GM12878 (cell line): ENCODE data around the gene KIAA0930. TPM values are rescaled to one million over a fixed set of nuclear protein-coding genes. Genes with fewer than 3 reads are reported as not detected.

Source experiments
- ATAC-seq: fragments of 200-7000 bp; cut with Tn5 transposase; 3 replicates; pipeline ENCODE4 v1.9.1; 2020; ENCODE audit warnings: mild to moderate bottlenecking, moderate library complexity
- BruUV-seq: library from RNA; stranded (reverse); fragments of 400-500 nt; replicated peaks from 2 replicates; lab custom pipeline; 2021; lab: Mats Ljungman, UMichigan
- CTCF ChIA-PET: fragments of 300-600 bp; sonication (Branson Sonifier 250); formaldehyde crosslinking; extraction: SDS; loops from one replicate; lab custom pipeline; 2021; ENCODE audit warnings: inconsistent platforms; lab: Yijun Ruan, JAX
- POLR2A ChIA-PET: fragments of 350-600 bp; formaldehyde crosslinking; extraction: SDS; loops from one replicate; lab custom pipeline; 2021; ENCODE audit warnings: inconsistent platforms; lab: Charles Lee
- RAD21 ChIA-PET: fragments of 300-600 bp; sonication (Branson Sonifier 250); formaldehyde crosslinking; loops from one replicate; lab custom pipeline; 2023; ENCODE audit warnings: antibody characterized with exemption; ENCODE audit not compliant: unreplicated experiment; lab: Charles Lee
- SMC1A ChIA-PET: fragments of 300-600 bp; sonication (Branson Sonifier 250); formaldehyde crosslinking; loops from one replicate; lab custom pipeline; 2023; ENCODE audit not compliant: unreplicated experiment, uncharacterized antibody; lab: Charles Lee
- DNase-seq: peaks from one replicate; pipeline ENCODE4 v3.0.0-alpha.2; 2011; ENCODE audit warnings: low read depth, low spot score
- FAIRE-seq: peaks from 3 replicates; lab custom pipeline; 2011; peaks lifted over from hg19 to GRCh38; lab: Jason Lieb, UNC
- H2AFZ ChIP-seq: 2 replicates; pipeline ENCODE4 v1.6.0; 2011; ENCODE audit warnings: low read depth, low read length, control low read depth; ENCODE audit not compliant: control insufficient read depth
- H3K27ac ChIP-seq: 2 replicates; pipeline ENCODE4 v1.5.1; 2011; ENCODE audit warnings: control low read depth; ENCODE audit not compliant: control insufficient read depth, insufficient read depth
- H3K27me3 ChIP-seq, 2 experiments: replicated peaks in 1 of 2; 2 replicates each; pipeline versions ENCODE4 v1.6.0 to v1.6.1; 2011; ENCODE audit warnings: low read length in 1 of 2; ENCODE audit not compliant: control insufficient read depth in 2 of 2, insufficient read depth in 2 of 2
- H3K36me3 ChIP-seq, 2 experiments: 2 replicates each; pipeline ENCODE4 v1.5.1; 2011; ENCODE audit warnings: low read length in 1 of 2; ENCODE audit not compliant: control insufficient read depth in 2 of 2, insufficient read depth in 2 of 2
- H3K4me1 ChIP-seq: 2 replicates; pipeline ENCODE4 v1.6.1; 2011; ENCODE audit warnings: mild to moderate bottlenecking, low read length, moderate library complexity, mixed read lengths; ENCODE audit not compliant: control insufficient read depth, insufficient read depth
- H3K4me2 ChIP-seq: 2 replicates; pipeline ENCODE4 v1.6.0; 2011; ENCODE audit warnings: control low read depth; ENCODE audit not compliant: control insufficient read depth, insufficient read depth
- H3K4me3 ChIP-seq: fragments of 200-600 bp; sonication (generic); 2 replicates; pipeline ENCODE4 v1.5.1; 2016
- H3K79me2 ChIP-seq: 2 replicates; pipeline ENCODE4 v1.6.0; 2011; ENCODE audit warnings: low read length; ENCODE audit not compliant: control insufficient read depth, insufficient read depth
- H3K9ac ChIP-seq: 2 replicates; pipeline ENCODE4 v1.8.0; 2011; ENCODE audit warnings: low read length, control low read depth, mixed read lengths; ENCODE audit not compliant: control insufficient read depth, insufficient read depth
- H3K9me3 ChIP-seq: replicated peaks from 3 replicates; pipeline ENCODE4 v1.5.1; 2011; ENCODE audit warnings: mild to moderate bottlenecking, low read length; ENCODE audit not compliant: control insufficient read depth, insufficient read depth
- H4K20me1 ChIP-seq: 2 replicates; pipeline ENCODE4 v1.6.0; 2011; ENCODE audit not compliant: control insufficient read depth, insufficient read depth
- BCL11A ChIP-seq: IDR thresholded peaks from 2 replicates; pipeline ENCODE4 v1.6.1; 2011; ENCODE audit warnings: low read depth, low read length
- DPF2 ChIP-seq: fragments of 450-650 bp; IDR thresholded peaks from 2 replicates; pipeline ENCODE4 v1.6.1; 2017; ENCODE audit warnings: mild to moderate bottlenecking
- FOXK2 ChIP-seq: fragments of 450-650 bp; IDR thresholded peaks from 2 replicates; pipeline ENCODE4 v1.6.1; 2017; ENCODE audit warnings: mild to moderate bottlenecking, moderate library complexity
- IKZF1 ChIP-seq: fragments of 450-650 bp; conservative IDR thresholded peaks from 2 replicates; pipeline ENCODE4 v1.6.1; 2017; ENCODE audit warnings: antibody characterized with exemption, mild to moderate bottlenecking
- JUND ChIP-seq: IDR thresholded peaks from 2 replicates; pipeline ENCODE4 v1.6.1; 2012; ENCODE audit warnings: low read depth, mild to moderate bottlenecking, low read length, improper control_type of control experiment, moderate library complexity
- NFXL1 ChIP-seq: fragments of 450-650 bp; IDR thresholded peaks from 2 replicates; pipeline ENCODE4 v1.6.1; 2017; ENCODE audit warnings: antibody characterized with exemption, mild to moderate bottlenecking, borderline replicate concordance
- POLR2A ChIP-seq: IDR thresholded peaks from 2 replicates; pipeline ENCODE4 v1.6.1; 2011; ENCODE audit warnings: low read depth, mild to moderate bottlenecking, low read length
- STAT3 ChIP-seq: IDR thresholded peaks from 2 replicates; pipeline ENCODE4 v1.6.1; 2011; ENCODE audit warnings: low read depth, low read length, improper control_type of control experiment
- TBL1XR1 ChIP-seq: IDR thresholded peaks from 2 replicates; pipeline ENCODE4 v1.6.1; 2012; ENCODE audit warnings: low read depth, low read length, improper control_type of control experiment
- WGBS: methylation state at CpG from one replicate; pipeline ENCODE4 v1.1.6; 2016; ENCODE audit warnings: low lambda C conversion rate; ENCODE audit not compliant: insufficient replicate concordance, insufficient coverage; ENCODE audit errors: missing lambda C conversion rate; 5-methylcytosine and 5-hydroxymethylcytosine counted together
- in situ Hi-C: fragments of 300-500 bp; cut with MboI; formaldehyde crosslinking; loops from 9 replicates; pipeline ENCODE4 v1.14.3; 2018; ENCODE audit warnings: mixed read lengths
- intact Hi-C: fragments of 100-400 bp; cut with micrococcal nuclease; formaldehyde crosslinking; loops from one replicate; pipeline ENCODE4 v1.14.2; 2022; ENCODE audit not compliant: unreplicated experiment
- polyA plus RNA-seq, 11 experiments: library from polyadenylated mRNA; depleted of rRNA in 4 of 11; unstranded in 6 of 11; stranded (reverse) in 5 of 11; fragments of >200 nt; fragmentation: Nextera tagmentation in 4 of 11; fragmentation: Illumina TruSeq in 1 of 11; extraction: Ambion mirVana in 4 of 11; extraction: Trizol in 1 of 11; gene quantifications; 1 replicate in 1 of 11; 2 replicates in 10 of 11; pipeline versions ENCODE4 v1.2.1 to v1.2.3, GENCODE V29; 2011 to 2016; ENCODE audit warnings: inconsistent platforms in 2 of 11, missing spikeins in 2 of 11, low read depth in 1 of 11
- total RNA-seq, 4 experiments: library from RNA; depleted of rRNA in 3 of 4; stranded (reverse); fragments of >200 nt in 3 of 4; fragmentation: Illumina TruSeq in 1 of 4; extraction: Trizol in 1 of 4; gene quantifications; 2 replicates each; pipeline versions ENCODE4 v1.2.1 to v1.2.3, GENCODE V29; 2013 to 2021
- TF ChIP-seq, protein P1 (sequence below): fragments of 450-650 bp; IDR thresholded peaks from 2 replicates; pipeline ENCODE4 v1.6.1; 2014; ENCODE audit warnings: mild to moderate bottlenecking

Gene KIAA0930
- total and polyA plus RNA-seq, 10 of the 15 experiments (the other 5 are each of a cell fraction or from before 2014, with no cell fraction given) = 3.6 to 125 (median 46.3) TPM

DNA sequence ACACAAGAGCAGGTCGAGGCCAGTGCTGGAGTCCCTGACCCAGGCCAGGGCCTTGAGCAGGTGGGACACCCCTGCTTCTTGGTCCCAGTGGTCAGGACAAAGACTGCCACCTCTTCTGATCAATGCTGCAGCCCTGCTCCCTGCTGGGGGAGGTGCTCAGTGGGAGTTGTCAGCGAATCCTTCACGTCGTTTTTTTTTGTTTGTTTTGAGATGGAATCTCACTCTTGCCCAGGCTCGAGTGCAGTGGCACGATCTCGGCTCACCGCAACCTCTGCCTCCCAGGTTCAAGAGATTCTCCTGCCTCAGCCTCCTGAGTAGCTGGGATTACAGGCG, 42.3 kb downstream of the KIAA0930 start (continued):
- TF ChIP-seq JUND = no peak
- no peak for TF ChIP-seq BCL11A
- no peak for TF ChIP-seq IKZF1
- no peak for TF ChIP-seq DPF2
- TF ChIP-seq, protein P1, sequence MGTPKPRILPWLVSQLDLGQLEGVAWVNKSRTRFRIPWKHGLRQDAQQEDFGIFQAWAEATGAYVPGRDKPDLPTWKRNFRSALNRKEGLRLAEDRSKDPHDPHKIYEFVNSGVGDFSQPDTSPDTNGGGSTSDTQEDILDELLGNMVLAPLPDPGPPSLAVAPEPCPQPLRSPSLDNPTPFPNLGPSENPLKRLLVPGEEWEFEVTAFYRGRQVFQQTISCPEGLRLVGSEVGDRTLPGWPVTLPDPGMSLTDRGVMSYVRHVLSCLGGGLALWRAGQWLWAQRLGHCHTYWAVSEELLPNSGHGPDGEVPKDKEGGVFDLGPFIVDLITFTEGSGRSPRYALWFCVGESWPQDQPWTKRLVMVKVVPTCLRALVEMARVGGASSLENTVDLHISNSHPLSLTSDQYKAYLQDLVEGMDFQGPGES = no peak
- no peak for TF ChIP-seq FOXK2
- TF ChIP-seq TBL1XR1 = no peak
- no peak for TF ChIP-seq NFXL1

GRCh38 chr22:45197606-45198462, 42.9 kb downstream of the KIAA0930 start:
- no peaks in the 10 kb centered on the region for H3K4me1 ChIP-seq
- H3K36me3 ChIP-seq = peaks cover 16 to 41% of the 10 kb centered on the region in 2 experiments
- 89% methylated on average over 28 of the region's 28 CpGs for WGBS
- H3K9ac ChIP-seq = no peak overlapping the region
- H3K79me2 ChIP-seq = no peaks in the 10 kb centered on the region
- FAIRE-seq (no peak), ATAC-seq (no peak), DNase-seq (no peak)
- no peak overlapping the region for H3K4me2 ChIP-seq
- H2AFZ ChIP-seq = no peak overlapping the region
- RAD21 ChIA-PET = no interaction called here
- H4K20me1 ChIP-seq = no peaks in the 10 kb centered on the region
- intact Hi-C loops (no loop called here), in situ Hi-C loops (no loop called here)
- H3K9me3 ChIP-seq = no peaks in the 10 kb centered on the region
- TF ChIP-seq POLR2A (peak; percentile 12; the same call in 1 of the 2 replicates), STAT3 (no peak)
- no peak overlapping the region for H3K27ac ChIP-seq
- no peaks in the 10 kb centered on the region for H3K27me3 ChIP-seq
- POLR2A ChIA-PET = no interaction called here
- SMC1A ChIA-PET = no interaction called here
- no peak overlapping the region for H3K4me3 ChIP-seq
- no TSS peak for BruUV-seq
- CTCF ChIA-PET = no interaction called here
